IMR-90 (cell line): ENCODE data around the gene FRYL. TPM values are rescaled to one million over a fixed set of nuclear protein-coding genes. Genes with fewer than 3 reads are reported as not detected.

Source experiments
- ATAC-seq: fragments of 200-7000 bp; cut with Tn5 transposase; 2 replicates; pipeline ENCODE4 v1.9.1; 2020; ENCODE audit warnings: low read depth, mild to moderate bottlenecking, moderate library complexity
- BruUV-seq: library from RNA; stranded (reverse); fragments of 400-500 nt; replicated peaks from 2 replicates; lab custom pipeline; 2021; lab: Mats Ljungman, UMichigan
- CTCF ChIA-PET: fragments of 300-600 bp; formaldehyde crosslinking; extraction: SDS; loops from one replicate; lab custom pipeline; 2021; ENCODE audit warnings: antibody characterized with exemption; lab: Yijun Ruan, JAX
- POLR2A ChIA-PET: fragments of 300-600 bp; sonication (Branson Sonifier 250); formaldehyde crosslinking; loops from one replicate; lab custom pipeline; 2022; ENCODE audit warnings: antibody characterized with exemption; ENCODE audit not compliant: unreplicated experiment; lab: Charles Lee
- DNase-seq: peaks from one replicate; pipeline ENCODE4 v3.0.0; 2013
- H2AFZ ChIP-seq: replicated peaks from 2 replicates; pipeline ENCODE3; 2013; ENCODE audit warnings: low read length, mild to moderate bottlenecking; ENCODE audit not compliant: poor library complexity
- H2AK5ac ChIP-seq: 2 replicates; pipeline ENCODE4 v1.6.1; 2013; ENCODE audit warnings: low read depth, low read length, inconsistent platforms
- H2AK9ac ChIP-seq: replicated peaks from 2 replicates; pipeline ENCODE3; 2013; ENCODE audit warnings: mild to moderate bottlenecking, low read depth, low read length, moderate library complexity; ENCODE audit not compliant: poor library complexity
- H2BK120ac ChIP-seq: 2 replicates; pipeline ENCODE4 v1.6.1; 2013; ENCODE audit warnings: low read depth, low read length, inconsistent platforms
- H2BK15ac ChIP-seq: 3 replicates; pipeline ENCODE4 v1.6.1; 2013; ENCODE audit warnings: low read depth, low read length, inconsistent platforms
- H2BK20ac ChIP-seq: 2 replicates; pipeline ENCODE4 v1.6.1; 2013; ENCODE audit warnings: low read depth, mild to moderate bottlenecking, inconsistent platforms, low read length, moderate library complexity
- H2BK5ac ChIP-seq: 2 replicates; pipeline ENCODE4 v1.6.1; 2013; ENCODE audit warnings: mild to moderate bottlenecking, low read depth, low read length, inconsistent platforms; ENCODE audit not compliant: poor library complexity, severe bottlenecking
- H3K14ac ChIP-seq: replicated peaks from 2 replicates; pipeline ENCODE4 v1.6.1; 2013; ENCODE audit warnings: low read depth, low read length, inconsistent platforms
- H3K18ac ChIP-seq: 2 replicates; pipeline ENCODE4 v1.6.1; 2013; ENCODE audit warnings: low read depth, low read length, control low read depth
- H3K23ac ChIP-seq: 2 replicates; pipeline ENCODE4 v1.6.1; 2013; ENCODE audit warnings: low read depth, low read length, inconsistent platforms
- H3K27ac ChIP-seq: 2 replicates; pipeline ENCODE4 v1.5.1; 2013; ENCODE audit warnings: mild to moderate bottlenecking, control low read depth, low read length; ENCODE audit not compliant: insufficient read depth
- H3K27me3 ChIP-seq: 2 replicates; pipeline ENCODE4 v1.6.1; 2013; ENCODE audit warnings: low read length; ENCODE audit not compliant: control insufficient read depth, insufficient read depth
- H3K36me3 ChIP-seq: 2 replicates; pipeline ENCODE4 v1.6.1; 2013; ENCODE audit warnings: low read length, mixed read lengths; ENCODE audit not compliant: control insufficient read depth, insufficient read depth
- H3K4ac ChIP-seq: 2 replicates; pipeline ENCODE4 v1.6.1; 2013; ENCODE audit warnings: low read depth, low read length, inconsistent platforms
- H3K4me1 ChIP-seq: 2 replicates; pipeline ENCODE4 v1.6.1; 2013; ENCODE audit warnings: low read length, mixed read lengths; ENCODE audit not compliant: control insufficient read depth, insufficient read depth
- H3K4me2 ChIP-seq: 2 replicates; pipeline ENCODE4 v1.6.1; 2013; ENCODE audit warnings: low read depth, mild to moderate bottlenecking, control low read depth, low read length, moderate library complexity
- H3K4me3 ChIP-seq: 2 replicates; pipeline ENCODE4 v1.5.1; 2013; ENCODE audit warnings: low read depth, mild to moderate bottlenecking, control low read depth, low read length, moderate library complexity; ENCODE audit not compliant: insufficient read depth
- H3K56ac ChIP-seq: 2 replicates; pipeline ENCODE4 v1.6.1; 2013; ENCODE audit warnings: low read length, inconsistent platforms; ENCODE audit not compliant: insufficient read depth; ENCODE audit errors: extremely low read depth
- H3K79me1 ChIP-seq, 2 experiments: 2 replicates each; pipeline ENCODE4 v1.6.1; 2013; ENCODE audit warnings: low read length in 2 of 2, inconsistent platforms in 1 of 2, low read depth in 1 of 2
- H3K9ac ChIP-seq: 2 replicates; pipeline ENCODE4 v1.6.1; 2013; ENCODE audit warnings: low read depth, low read length, control low read depth
- H3K9me1 ChIP-seq: 2 replicates; pipeline ENCODE4 v1.6.1; 2013; ENCODE audit warnings: low read length, inconsistent platforms; ENCODE audit not compliant: insufficient read depth
- H3K9me3 ChIP-seq: 2 replicates; pipeline ENCODE4 v1.6.1; 2013; ENCODE audit warnings: low read length; ENCODE audit not compliant: control insufficient read depth, insufficient read depth
- H4K20me1 ChIP-seq: 2 replicates; pipeline ENCODE4 v1.6.1; 2013; ENCODE audit warnings: low read length, inconsistent platforms; ENCODE audit not compliant: insufficient read depth
- H4K5ac ChIP-seq: 2 replicates; pipeline ENCODE4 v1.6.1; 2013; ENCODE audit warnings: mild to moderate bottlenecking, low read depth, low read length, control low read depth
- H4K8ac ChIP-seq, 2 experiments: 2 replicates each; pipeline ENCODE4 v1.6.1; 2013; ENCODE audit warnings: low read depth in 2 of 2, low read length in 2 of 2, control low read depth in 1 of 2, inconsistent platforms in 1 of 2
- H4K91ac ChIP-seq: 2 replicates; pipeline ENCODE4 v1.6.1; 2013; ENCODE audit warnings: low read depth, low read length, inconsistent platforms; ENCODE audit not compliant: insufficient read depth
- CHD1 ChIP-seq: IDR thresholded peaks from 2 replicates; pipeline ENCODE4 v1.6.1; 2012; ENCODE audit warnings: low read depth, low read length, improper control_type of control experiment
- FOS ChIP-seq: fragments of 150-350 bp; IDR thresholded peaks from 2 replicates; pipeline ENCODE4 v1.6.1; 2016; ENCODE audit warnings: low read depth, low read length
- RAD21 ChIP-seq: IDR thresholded peaks from 2 replicates; pipeline ENCODE4 v1.6.1; 2012; ENCODE audit warnings: low read length, improper control_type of control experiment
- RFX5 ChIP-seq: IDR thresholded peaks from 2 replicates; pipeline ENCODE4 v1.8.0; 2012; ENCODE audit warnings: low read depth, mild to moderate bottlenecking, low read length, moderate library complexity
- WGBS, 2 experiments: methylation state at CpG; one replicate each; pipeline versions ENCODE4 v1.1.5 to v1.1.7; 2013; ENCODE audit warnings: missing lambda C conversion rate in 2 of 2; ENCODE audit not compliant: insufficient read length in 1 of 2; ENCODE audit errors: extremely low coverage in 2 of 2; 5-methylcytosine and 5-hydroxymethylcytosine counted together
- dilution Hi-C: fragments of 300-500 bp; cut with HindIII; formaldehyde crosslinking; loops from one replicate; pipeline ENCODE4 v1.14.3; 2018; ENCODE audit warnings: low sequenced_read_pairs; ENCODE audit not compliant: unreplicated experiment
- in situ Hi-C: fragments of 300-500 bp; cut with MboI; formaldehyde crosslinking; loops from 3 replicates; pipeline ENCODE4 v1.14.3; 2019; ENCODE audit warnings: low sequenced_read_pairs, inconsistent platforms, mixed read lengths
- intact Hi-C: fragments of 100-400 bp; cut with micrococcal nuclease; formaldehyde crosslinking; loops from 2 replicates; pipeline ENCODE4 v1.10.0; 2022
- polyA plus RNA-seq, 3 experiments: library from polyadenylated mRNA; depleted of rRNA; stranded (reverse); fragments of >200 nt; gene quantifications; 2 replicates each; pipeline ENCODE4 v1.2.3, GENCODE V29; 2012; ENCODE audit warnings: low replicate concordance in 1 of 3
- total RNA-seq: library from RNA; depleted of rRNA; stranded (reverse); fragments of >200 nt; gene quantifications from 2 replicates; pipeline ENCODE4 v1.2.3, GENCODE V29; 2012

FRYL gene
- total and polyA plus RNA-seq, 2 of the 4 experiments (the other 2 are of a cell fraction), result 9.9 to 77.4 TPM

- H4K8ac ChIP-seq, result no peak overlapping the region
- no peak for DNase-seq
- no peaks in the 10 kb centered on the region for H4K20me1 ChIP-seq
- intact Hi-C loops (no loop called here), in situ Hi-C loops (no loop called here), dilution Hi-C loops (no loop called here)
- H4K5ac ChIP-seq, result no peak overlapping the region
- TF ChIP-seq FOS (no peak), RFX5 (no peak), RAD21 (no peak), CHD1 (no peak)
- no peak overlapping the region for H2BK120ac ChIP-seq
- H3K9me3 ChIP-seq, result no peaks in the 10 kb centered on the region
- H2AFZ ChIP-seq, result no peak overlapping the region
- ChIA-PET POLR2A (no interaction called here), CTCF (no interaction called here)
- 0 out of 2 replicates have a peak, but pooled peaks cover 2% of the 10 kb centered on the region for H3K4me1 ChIP-seq
- H4K91ac ChIP-seq, result no peak overlapping the region
- no peak overlapping the region for H2AK9ac ChIP-seq
- H2BK15ac ChIP-seq, result no peak overlapping the region
- no peak overlapping the region for H3K56ac ChIP-seq
- H3K18ac ChIP-seq, result no peak overlapping the region
- H3K9ac ChIP-seq, result no peak overlapping the region
- no peak overlapping the region for H2AK5ac ChIP-seq
- H3K4me2 ChIP-seq, result no peak overlapping the region
- peaks cover 2% of the 10 kb centered on the region; the same call in 1 of the 2 replicates for H3K9me1 ChIP-seq
- BruUV-seq, result no TSS peak
- no peak overlapping the region for H3K14ac ChIP-seq
- H3K36me3 ChIP-seq, result no peaks in the 10 kb centered on the region
- ATAC-seq, result no peak
- no peak overlapping the region for H3K27ac ChIP-seq
- no peak overlapping the region for H3K4me3 ChIP-seq
- H3K23ac ChIP-seq, result no peak overlapping the region
- WGBS, 2 experiments, result 60% methylated on average over 1 of the region's 1 CpG; no CpG with 5 or more reads in 1 of the 2 experiments
- no peaks in the 10 kb centered on the region for H3K79me1 ChIP-seq
- no peak overlapping the region for H2BK5ac ChIP-seq
- H3K4ac ChIP-seq, result no peak overlapping the region
- no peak overlapping the region for H2BK20ac ChIP-seq
- H3K27me3 ChIP-seq, result no peaks in the 10 kb centered on the region
Measured at GRCh38 chr4:48796927-48797679, 17.0 kb upstream of the FRYL start.
